Measurements from ENCODE around the gene SIK1. TPM values are rescaled to one million over a fixed set of nuclear protein-coding genes. Genes with fewer than 3 reads are reported as not detected.
A peak's percentile ranks its signal among the peaks of the same experiment; 100 is the strongest.
"Not testable (repeated sequence)": the region's sequence is repeated elsewhere in the genome, so short reads cannot be mapped to it uniquely, and the experiment has no call there.

SIK1 gene
- total RNA-seq, 1 donor from 2014 or later = 7.7 TPM

GRCh38 chr21:43444524-43444923, 17.6 kb upstream of the SIK1 start:
- intact Hi-C loops (cut with DNase I); ATAC-seq (ENCODE audit: poor library complexity): not testable (repeated sequence)

DNA sequence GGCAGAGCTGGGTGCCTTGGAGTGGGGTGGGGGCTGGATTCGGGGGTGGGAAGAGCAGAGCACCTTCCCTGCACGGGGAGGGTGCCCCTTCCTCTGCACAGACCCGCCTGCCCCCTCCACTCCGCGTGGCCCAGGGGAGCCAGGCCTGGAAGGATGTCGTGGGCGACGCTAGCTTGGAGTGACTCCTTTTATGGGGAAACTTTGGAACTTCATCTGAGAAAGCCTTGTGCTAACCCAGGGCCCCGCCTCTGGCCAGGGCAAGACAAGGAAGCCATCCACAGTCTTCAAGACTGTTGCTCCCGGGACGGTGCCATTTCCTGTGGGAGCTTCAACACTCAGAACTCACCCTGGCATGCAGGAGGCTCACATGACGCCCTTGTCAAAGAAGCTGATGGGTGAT, 15.6 kb upstream of the SIK1 start:
- ATAC-seq (ENCODE audit: poor library complexity); DNase-seq; intact Hi-C loops (cut with DNase I): not testable (repeated sequence)

More at GRCh38 chr21:43444524-43444923, 17.6 kb upstream of the SIK1 start:
- DNase-seq = not testable (repeated sequence)

GRCh38 chr21:43440835-43441727, 14.2 kb upstream of the SIK1 start:
- DNase-seq; intact Hi-C loops (cut with DNase I): not testable (repeated sequence)
- ATAC-seq (ENCODE audit: poor library complexity) = peak; percentile 82

DNA sequence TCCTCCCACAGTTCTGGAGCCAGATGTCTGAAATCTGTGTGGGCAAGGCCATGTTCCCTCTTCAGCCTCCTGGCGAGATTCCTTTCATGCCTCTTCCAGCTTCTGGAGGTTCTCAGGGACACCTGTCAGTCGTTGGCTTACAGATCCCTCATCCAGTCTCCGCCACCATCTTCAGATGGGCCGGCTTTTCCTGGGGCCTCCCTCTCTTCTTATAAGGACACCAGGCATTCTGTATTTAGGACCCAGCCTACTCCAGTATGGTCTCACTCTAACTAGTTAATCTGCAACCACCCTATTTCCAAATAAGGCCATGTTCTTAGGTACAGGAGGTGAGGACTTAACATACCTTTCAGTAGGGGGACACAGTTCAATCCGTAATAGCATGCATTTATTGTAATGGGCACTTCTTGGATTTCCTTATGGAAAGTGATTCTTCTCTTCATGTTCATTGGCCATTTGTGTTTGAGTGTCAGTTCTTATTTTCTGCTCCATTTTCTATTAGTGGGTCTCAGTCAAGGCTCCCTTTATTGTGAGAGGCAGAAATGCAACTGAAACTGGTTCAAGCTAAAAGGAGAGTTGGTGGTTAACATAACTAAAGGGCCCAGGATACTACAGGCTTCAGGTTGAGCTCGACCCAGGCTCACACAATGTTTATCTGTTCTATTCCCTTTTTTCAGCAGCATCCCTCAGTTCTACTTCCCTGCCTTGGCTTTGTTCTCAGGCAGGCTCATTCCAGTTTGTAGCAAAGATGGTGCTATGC, 12.6 kb upstream of the SIK1 start:
- peak; percentile 60 for ATAC-seq (ENCODE audit: poor library complexity)
- intact Hi-C loops (cut with DNase I) = not testable (repeated sequence)
- peak; percentile 13 for DNase-seq

DNA sequence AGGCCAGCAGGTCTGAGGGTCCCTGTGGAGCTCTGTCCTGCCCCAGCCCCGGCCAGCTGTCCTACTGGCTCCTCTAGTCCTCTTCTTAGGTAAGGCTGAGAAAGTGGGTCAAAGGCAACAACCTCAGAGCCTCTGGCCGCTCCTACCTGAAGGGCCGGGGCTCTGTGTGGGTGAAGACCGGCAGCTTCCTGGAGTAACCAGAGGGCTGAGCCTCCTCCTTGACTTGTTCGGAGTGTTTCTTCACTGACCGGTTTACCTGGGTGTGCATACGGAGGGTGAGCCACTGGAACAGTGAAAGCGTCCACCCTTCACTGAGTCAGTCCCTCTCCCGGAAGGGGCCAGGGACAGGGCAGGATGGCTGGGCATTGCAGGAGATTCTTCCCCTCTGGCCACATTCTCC, 9.3 kb upstream of the SIK1 start:
- intact Hi-C loops (cut with DNase I); ATAC-seq (ENCODE audit: poor library complexity); DNase-seq: not testable (repeated sequence)

GRCh38 chr21:43433340-43434136, 6.6 kb upstream of the SIK1 start:
- intact Hi-C loops (cut with DNase I); ATAC-seq (ENCODE audit: poor library complexity); DNase-seq: not testable (repeated sequence)

GRCh38 chr21:43430830-43431416, 4.0 kb upstream of the SIK1 start:
- DNase-seq; ATAC-seq (ENCODE audit: poor library complexity); intact Hi-C loops (cut with DNase I): not testable (repeated sequence)

- intact Hi-C loops (cut with DNase I); ATAC-seq (ENCODE audit: poor library complexity); DNase-seq: not testable (repeated sequence)
Measured at GRCh38 chr21:43428964-43429363, 2.0 kb upstream of the SIK1 start.

GRCh38 chr21:43427242-43427559, 270 bp upstream of the SIK1 start:
- DNase-seq; intact Hi-C loops (cut with DNase I): not testable (repeated sequence)
- peak; percentile 95 for ATAC-seq (ENCODE audit: poor library complexity)

DNA sequence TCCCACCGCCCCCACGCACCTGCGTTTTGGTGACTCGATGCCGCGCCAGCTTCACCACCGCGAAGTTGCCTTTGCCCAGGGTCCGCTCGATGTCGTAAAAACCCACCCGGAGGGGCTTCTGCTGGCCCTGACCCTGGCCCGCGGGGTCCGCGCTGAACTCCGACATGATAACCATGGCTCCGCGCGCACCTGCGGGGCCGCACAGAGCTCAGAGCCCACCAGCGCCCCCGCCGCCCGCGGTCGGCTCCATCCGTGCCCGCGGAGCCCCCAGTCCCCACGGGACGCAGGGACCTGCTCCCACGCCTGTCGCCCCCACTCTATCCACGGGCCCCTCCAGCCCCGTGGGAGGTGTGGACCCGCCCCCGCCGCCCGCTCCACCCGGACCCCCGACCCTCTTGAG, 927 bp downstream of the SIK1 start:
- DNase-seq; intact Hi-C loops (cut with DNase I); ATAC-seq (ENCODE audit: poor library complexity): not testable (repeated sequence)

GRCh38 chr21:43419475-43419874, 7.5 kb downstream of the SIK1 start:
- DNase-seq; ATAC-seq (ENCODE audit: poor library complexity); intact Hi-C loops (cut with DNase I): not testable (repeated sequence)

DNA sequence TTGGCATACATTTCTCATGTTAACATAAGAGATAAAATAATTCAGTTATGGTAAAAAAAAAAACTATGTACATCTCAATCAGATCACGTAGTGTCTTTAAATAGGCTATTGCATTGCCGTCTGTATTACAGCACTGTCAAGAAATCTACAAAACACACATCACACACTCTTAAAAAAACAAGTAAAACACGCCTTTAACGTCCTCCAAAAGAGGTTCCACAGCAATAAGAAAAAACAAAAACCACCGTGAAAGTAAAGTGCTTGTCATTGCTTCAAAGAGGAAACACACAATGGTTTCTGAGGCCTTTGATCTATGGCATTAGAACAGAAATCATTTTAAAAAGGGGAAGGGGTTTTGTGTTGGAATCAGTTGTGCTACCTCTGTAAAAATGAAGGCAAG, 12.4 kb downstream of the SIK1 start:
- intact Hi-C loops (cut with DNase I) = not testable (repeated sequence)

GRCh38 chr21:43412020-43412788, 14.7 kb downstream of the SIK1 start:
- DNase-seq = peak; percentile 3
- ATAC-seq (ENCODE audit: poor library complexity); intact Hi-C loops (cut with DNase I): not testable (repeated sequence)

More for the DNA sequence above, 12.4 kb downstream of the SIK1 start:
- not testable (repeated sequence) for ATAC-seq (ENCODE audit: poor library complexity); DNase-seq

DNA sequence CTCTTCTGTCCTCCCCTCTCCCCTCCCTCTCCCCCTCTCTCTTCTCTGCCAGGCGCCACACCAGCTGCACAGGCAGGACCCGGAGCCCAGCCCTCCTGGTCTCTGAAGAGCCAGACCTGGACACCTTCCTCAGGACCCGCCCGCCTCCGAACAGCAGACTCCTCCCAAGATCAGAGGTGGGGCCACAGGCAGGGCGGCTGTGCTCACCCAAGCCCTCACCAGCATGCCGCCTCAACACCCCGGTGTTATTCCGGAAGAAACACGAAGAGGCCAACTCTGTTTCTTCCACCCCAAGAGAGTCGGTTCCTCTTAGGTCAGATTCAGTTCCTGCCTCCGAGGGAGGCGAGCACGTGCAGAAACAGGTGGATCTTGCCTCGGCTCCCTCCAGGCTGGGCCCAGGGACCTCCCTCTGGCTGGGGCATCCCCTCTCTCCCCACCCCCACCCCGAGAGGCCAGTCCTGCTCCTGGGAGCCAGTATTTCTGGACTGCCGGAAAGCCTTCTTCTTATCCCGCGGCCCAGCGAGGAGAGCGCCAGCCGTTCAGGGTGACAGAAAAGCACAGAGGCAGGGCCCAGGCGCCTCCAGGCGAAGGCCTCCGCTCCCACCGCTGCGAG, 16.4 kb downstream of the SIK1 start:
- DNase-seq = peak; percentile 8
- intact Hi-C loops (cut with DNase I); ATAC-seq (ENCODE audit: poor library complexity): not testable (repeated sequence)

- intact Hi-C loops (cut with DNase I); DNase-seq; ATAC-seq (ENCODE audit: poor library complexity): not testable (repeated sequence)
Measured at GRCh38 chr21:43407139-43407538, 19.8 kb downstream of the SIK1 start.

- intact Hi-C loops (cut with DNase I); DNase-seq; ATAC-seq (ENCODE audit: poor library complexity): not testable (repeated sequence)
Measured at GRCh38 chr21:43404450-43404849, 22.5 kb downstream of the SIK1 start.
